ENCODE results near the gene TUBD1.
"Not testable (repeated sequence)": the region's sequence is repeated elsewhere in the genome, so short reads cannot be mapped to it uniquely, and the experiment has no call there.

- TF ChIP-seq EZH2 (IDR thresholded peaks at IDR 0.05; ENCODE audit: borderline replicate concordance, low read depth, low read length, poor library complexity, severe bottlenecking); CTCF (conservative IDR thresholded peaks at IDR 0.05; ENCODE audit: low read depth, low read length): not testable (repeated sequence)
Measured at GRCh38 chr17:59841882-59842263, 50.9 kb downstream of the TUBD1 start.

All from A673 (cell line).